ENCODE measurements around the gene KCTD1.

DNA sequence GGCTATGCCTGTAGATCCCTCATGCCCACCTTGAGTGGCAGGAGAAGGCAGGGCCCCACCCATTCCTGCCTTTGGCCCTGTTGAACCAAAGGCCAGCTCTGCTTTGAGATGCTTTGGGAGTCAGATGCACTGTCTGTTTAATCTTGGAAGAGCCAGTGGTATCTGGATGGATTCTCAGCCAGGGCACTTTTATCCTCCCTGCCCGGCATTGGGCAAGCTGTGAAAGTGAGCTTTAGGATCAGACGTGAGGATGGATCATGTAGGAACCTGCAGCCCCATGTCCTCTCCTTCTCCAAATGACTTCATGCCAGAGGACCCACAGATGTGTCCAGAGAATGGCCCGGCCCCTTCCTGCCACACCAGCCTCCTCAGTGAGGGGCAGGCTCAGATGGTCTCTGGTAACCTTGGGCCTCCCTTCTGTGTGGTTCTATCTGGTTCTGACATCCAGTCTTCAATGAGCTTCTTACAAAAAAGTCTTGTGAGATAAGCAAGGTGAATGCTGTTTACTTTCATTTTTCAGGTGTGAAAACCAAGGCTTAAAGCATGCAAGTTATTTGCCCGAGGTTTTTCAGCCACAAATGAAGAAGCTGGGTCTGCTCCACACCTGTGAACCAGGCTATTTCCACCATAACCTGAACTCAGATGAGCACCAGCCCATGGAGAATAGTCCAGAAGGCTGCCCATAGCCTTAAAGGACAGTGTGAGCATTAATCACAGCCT is 123.8 kb downstream of the KCTD1 start:
- TF ChIP-seq, protein P1, sequence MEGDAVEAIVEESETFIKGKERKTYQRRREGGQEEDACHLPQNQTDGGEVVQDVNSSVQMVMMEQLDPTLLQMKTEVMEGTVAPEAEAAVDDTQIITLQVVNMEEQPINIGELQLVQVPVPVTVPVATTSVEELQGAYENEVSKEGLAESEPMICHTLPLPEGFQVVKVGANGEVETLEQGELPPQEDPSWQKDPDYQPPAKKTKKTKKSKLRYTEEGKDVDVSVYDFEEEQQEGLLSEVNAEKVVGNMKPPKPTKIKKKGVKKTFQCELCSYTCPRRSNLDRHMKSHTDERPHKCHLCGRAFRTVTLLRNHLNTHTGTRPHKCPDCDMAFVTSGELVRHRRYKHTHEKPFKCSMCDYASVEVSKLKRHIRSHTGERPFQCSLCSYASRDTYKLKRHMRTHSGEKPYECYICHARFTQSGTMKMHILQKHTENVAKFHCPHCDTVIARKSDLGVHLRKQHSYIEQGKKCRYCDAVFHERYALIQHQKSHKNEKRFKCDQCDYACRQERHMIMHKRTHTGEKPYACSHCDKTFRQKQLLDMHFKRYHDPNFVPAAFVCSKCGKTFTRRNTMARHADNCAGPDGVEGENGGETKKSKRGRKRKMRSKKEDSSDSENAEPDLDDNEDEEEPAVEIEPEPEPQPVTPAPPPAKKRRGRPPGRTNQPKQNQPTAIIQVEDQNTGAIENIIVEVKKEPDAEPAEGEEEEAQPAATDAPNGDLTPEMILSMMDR (IDR thresholded peaks at IDR 0.05) = no peak
- no peak for TF ChIP-seq RAD21 (IDR thresholded peaks at IDR 0.05; ENCODE audit: low read length)
- TF ChIP-seq RFX5 (IDR thresholded peaks at IDR 0.05; ENCODE audit: low read length) = no peak
- TF ChIP-seq RXRA (IDR thresholded peaks at IDR 0.05; ENCODE audit: borderline replicate concordance, low read depth) = no peak
- TF ChIP-seq, protein P2, sequence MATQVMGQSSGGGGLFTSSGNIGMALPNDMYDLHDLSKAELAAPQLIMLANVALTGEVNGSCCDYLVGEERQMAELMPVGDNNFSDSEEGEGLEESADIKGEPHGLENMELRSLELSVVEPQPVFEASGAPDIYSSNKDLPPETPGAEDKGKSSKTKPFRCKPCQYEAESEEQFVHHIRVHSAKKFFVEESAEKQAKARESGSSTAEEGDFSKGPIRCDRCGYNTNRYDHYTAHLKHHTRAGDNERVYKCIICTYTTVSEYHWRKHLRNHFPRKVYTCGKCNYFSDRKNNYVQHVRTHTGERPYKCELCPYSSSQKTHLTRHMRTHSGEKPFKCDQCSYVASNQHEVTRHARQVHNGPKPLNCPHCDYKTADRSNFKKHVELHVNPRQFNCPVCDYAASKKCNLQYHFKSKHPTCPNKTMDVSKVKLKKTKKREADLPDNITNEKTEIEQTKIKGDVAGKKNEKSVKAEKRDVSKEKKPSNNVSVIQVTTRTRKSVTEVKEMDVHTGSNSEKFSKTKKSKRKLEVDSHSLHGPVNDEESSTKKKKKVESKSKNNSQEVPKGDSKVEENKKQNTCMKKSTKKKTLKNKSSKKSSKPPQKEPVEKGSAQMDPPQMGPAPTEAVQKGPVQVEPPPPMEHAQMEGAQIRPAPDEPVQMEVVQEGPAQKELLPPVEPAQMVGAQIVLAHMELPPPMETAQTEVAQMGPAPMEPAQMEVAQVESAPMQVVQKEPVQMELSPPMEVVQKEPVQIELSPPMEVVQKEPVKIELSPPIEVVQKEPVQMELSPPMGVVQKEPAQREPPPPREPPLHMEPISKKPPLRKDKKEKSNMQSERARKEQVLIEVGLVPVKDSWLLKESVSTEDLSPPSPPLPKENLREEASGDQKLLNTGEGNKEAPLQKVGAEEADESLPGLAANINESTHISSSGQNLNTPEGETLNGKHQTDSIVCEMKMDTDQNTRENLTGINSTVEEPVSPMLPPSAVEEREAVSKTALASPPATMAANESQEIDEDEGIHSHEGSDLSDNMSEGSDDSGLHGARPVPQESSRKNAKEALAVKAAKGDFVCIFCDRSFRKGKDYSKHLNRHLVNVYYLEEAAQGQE (IDR thresholded peaks at IDR 0.05; ENCODE audit: low read depth, low read length) = no peak
- no peak for TF ChIP-seq CHD2 (IDR thresholded peaks at IDR 0.05; ENCODE audit: low read length, partially characterized antibody)
- TF ChIP-seq, protein P3, sequence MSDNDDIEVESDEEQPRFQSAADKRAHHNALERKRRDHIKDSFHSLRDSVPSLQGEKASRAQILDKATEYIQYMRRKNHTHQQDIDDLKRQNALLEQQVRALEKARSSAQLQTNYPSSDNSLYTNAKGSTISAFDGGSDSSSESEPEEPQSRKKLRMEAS (IDR thresholded peaks at IDR 0.05; ENCODE audit: low read depth) = no peak
- TF ChIP-seq POLR2AphosphoS5 (IDR thresholded peaks at IDR 0.05; ENCODE audit: low read depth, low read length) = no peak
- TF ChIP-seq, protein P4, sequence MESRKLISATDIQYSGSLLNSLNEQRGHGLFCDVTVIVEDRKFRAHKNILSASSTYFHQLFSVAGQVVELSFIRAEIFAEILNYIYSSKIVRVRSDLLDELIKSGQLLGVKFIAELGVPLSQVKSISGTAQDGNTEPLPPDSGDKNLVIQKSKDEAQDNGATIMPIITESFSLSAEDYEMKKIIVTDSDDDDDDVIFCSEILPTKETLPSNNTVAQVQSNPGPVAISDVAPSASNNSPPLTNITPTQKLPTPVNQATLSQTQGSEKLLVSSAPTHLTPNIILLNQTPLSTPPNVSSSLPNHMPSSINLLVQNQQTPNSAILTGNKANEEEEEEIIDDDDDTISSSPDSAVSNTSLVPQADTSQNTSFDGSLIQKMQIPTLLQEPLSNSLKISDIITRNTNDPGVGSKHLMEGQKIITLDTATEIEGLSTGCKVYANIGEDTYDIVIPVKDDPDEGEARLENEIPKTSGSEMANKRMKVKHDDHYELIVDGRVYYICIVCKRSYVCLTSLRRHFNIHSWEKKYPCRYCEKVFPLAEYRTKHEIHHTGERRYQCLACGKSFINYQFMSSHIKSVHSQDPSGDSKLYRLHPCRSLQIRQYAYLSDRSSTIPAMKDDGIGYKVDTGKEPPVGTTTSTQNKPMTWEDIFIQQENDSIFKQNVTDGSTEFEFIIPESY (IDR thresholded peaks at IDR 0.05; ENCODE audit: borderline replicate concordance, low read depth) = no peak
- no peak for TF ChIP-seq GATA2 (CRISPR knock-in tag; IDR thresholded peaks at IDR 0.05)
- TF ChIP-seq, protein P5, sequence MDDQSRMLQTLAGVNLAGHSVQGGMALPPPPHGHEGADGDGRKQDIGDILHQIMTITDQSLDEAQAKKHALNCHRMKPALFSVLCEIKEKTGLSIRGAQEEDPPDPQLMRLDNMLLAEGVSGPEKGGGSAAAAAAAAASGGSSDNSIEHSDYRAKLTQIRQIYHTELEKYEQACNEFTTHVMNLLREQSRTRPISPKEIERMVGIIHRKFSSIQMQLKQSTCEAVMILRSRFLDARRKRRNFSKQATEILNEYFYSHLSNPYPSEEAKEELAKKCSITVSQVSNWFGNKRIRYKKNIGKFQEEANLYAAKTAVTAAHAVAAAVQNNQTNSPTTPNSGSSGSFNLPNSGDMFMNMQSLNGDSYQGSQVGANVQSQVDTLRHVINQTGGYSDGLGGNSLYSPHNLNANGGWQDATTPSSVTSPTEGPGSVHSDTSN (IDR thresholded peaks at IDR 0.05) = no peak
- no peak for TF ChIP-seq SIN3A (IDR thresholded peaks at IDR 0.05; ENCODE audit: borderline replicate concordance, low read depth, low read length)
